Calu3 (cell line): ENCODE results near the gene METRN. TPM values are rescaled to one million over a fixed set of nuclear protein-coding genes. Genes with fewer than 3 reads are reported as not detected.
"Not testable (repeated sequence)": the region's sequence is repeated elsewhere in the genome, so short reads cannot be mapped to it uniquely, and the experiment has no call there.

Experiments used
- BruUV-seq: library from RNA; stranded (reverse); fragments of 400-500 nt; replicated peaks from 2 replicates; lab custom pipeline; 2021; lab: Mats Ljungman, UMichigan
- CTCF ChIA-PET: fragments of 300-600 bp; sonication (Branson Sonifier 250); formaldehyde crosslinking; loops from one replicate; lab custom pipeline; 2022; ENCODE audit warnings: antibody characterized with exemption; lab: Charles Lee
- DNase-seq: peaks from one replicate; pipeline ENCODE4 v3.0.0; 2022
- H3K27ac Mint-ChIP-seq: one replicate; pipeline ENCODE4 v1.8.0; 2022; ENCODE audit warnings: mixed read lengths; ENCODE audit not compliant: unreplicated experiment
- H3K27me3 Mint-ChIP-seq: one replicate; pipeline ENCODE4 v1.8.0; 2022; ENCODE audit warnings: mixed read lengths; ENCODE audit not compliant: unreplicated experiment
- H3K36me3 Mint-ChIP-seq: one replicate; pipeline ENCODE4 v1.8.0; 2022; ENCODE audit warnings: mild to moderate bottlenecking, moderate library complexity, mixed read lengths; ENCODE audit not compliant: insufficient read depth, unreplicated experiment
- H3K4me1 Mint-ChIP-seq: one replicate; pipeline ENCODE4 v1.8.0; 2022; ENCODE audit warnings: mild to moderate bottlenecking, low read depth, mixed read lengths; ENCODE audit not compliant: unreplicated experiment
- H3K4me3 Mint-ChIP-seq: one replicate; pipeline ENCODE4 v1.8.0; 2022; ENCODE audit warnings: mild to moderate bottlenecking, low read depth, moderate library complexity, mixed read lengths; ENCODE audit not compliant: unreplicated experiment
- H3K9me3 Mint-ChIP-seq: one replicate; pipeline ENCODE4 v1.8.0; 2022; ENCODE audit warnings: low read depth, mixed read lengths; ENCODE audit not compliant: unreplicated experiment
- intact Hi-C: fragments of 100-400 bp; cut with micrococcal nuclease; formaldehyde crosslinking; loops from one replicate; pipeline ENCODE4 v1.10.0; 2022; ENCODE audit not compliant: unreplicated experiment
- total RNA-seq: library from RNA; stranded (reverse); gene quantifications from 2 replicates; pipeline ENCODE4 v1.2.3, GENCODE V29; 2022
- TF ChIP-seq, protein P1 (sequence below): fragments of 200-600 bp; IDR thresholded peaks from one replicate; pipeline ENCODE4 v1.8.0; 2022; ENCODE audit warnings: antibody characterized with exemption; ENCODE audit not compliant: unreplicated experiment

Gene METRN
- total RNA-seq, 1 experiment from 2014 or later = 51.7 TPM

- intact Hi-C loops = no loop called here
- no peak overlapping the region for H3K27ac Mint-ChIP-seq
- H3K4me1 Mint-ChIP-seq = peaks cover 12% of the 10 kb centered on the region
- TF ChIP-seq, protein P1, sequence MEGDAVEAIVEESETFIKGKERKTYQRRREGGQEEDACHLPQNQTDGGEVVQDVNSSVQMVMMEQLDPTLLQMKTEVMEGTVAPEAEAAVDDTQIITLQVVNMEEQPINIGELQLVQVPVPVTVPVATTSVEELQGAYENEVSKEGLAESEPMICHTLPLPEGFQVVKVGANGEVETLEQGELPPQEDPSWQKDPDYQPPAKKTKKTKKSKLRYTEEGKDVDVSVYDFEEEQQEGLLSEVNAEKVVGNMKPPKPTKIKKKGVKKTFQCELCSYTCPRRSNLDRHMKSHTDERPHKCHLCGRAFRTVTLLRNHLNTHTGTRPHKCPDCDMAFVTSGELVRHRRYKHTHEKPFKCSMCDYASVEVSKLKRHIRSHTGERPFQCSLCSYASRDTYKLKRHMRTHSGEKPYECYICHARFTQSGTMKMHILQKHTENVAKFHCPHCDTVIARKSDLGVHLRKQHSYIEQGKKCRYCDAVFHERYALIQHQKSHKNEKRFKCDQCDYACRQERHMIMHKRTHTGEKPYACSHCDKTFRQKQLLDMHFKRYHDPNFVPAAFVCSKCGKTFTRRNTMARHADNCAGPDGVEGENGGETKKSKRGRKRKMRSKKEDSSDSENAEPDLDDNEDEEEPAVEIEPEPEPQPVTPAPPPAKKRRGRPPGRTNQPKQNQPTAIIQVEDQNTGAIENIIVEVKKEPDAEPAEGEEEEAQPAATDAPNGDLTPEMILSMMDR = no peak
- H3K9me3 Mint-ChIP-seq = no peaks in the 10 kb centered on the region
- H3K27me3 Mint-ChIP-seq = peaks cover 50% of the 10 kb centered on the region
- H3K4me3 Mint-ChIP-seq = no peak overlapping the region
- no peak for DNase-seq
- CTCF ChIA-PET = interaction anchor here (0.6 to 0.9 kb wide), 3 partner anchors 12 to 156 kb away, joined by 3 read pairs; partner anchors contain the start of gene MSLN
- peaks cover 12% of the 10 kb centered on the region for H3K36me3 Mint-ChIP-seq
- no TSS peak for BruUV-seq
Measured at GRCh38 chr16:749010-749409, 34.1 kb downstream of the METRN start.

DNA sequence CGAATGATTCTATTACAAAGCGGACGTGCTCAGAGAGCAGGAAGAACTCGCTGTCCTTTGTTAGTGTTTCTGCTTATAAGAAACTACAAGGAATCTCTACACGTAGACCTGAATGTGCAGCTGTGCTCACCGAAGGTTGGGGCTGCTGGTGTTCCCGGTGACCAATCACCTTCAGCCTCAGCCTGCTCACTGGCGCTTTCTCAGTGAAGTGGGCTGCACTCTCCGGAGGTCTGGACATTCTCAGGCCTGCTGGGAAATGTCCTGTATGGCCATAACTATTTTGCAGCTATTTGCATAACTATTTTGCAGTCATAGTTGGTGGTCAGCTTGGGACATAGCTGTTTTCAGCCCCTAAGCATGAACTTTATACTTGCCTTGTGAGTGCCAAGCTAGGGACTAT, 35.6 kb downstream of the METRN start:
- Mint-ChIP-seq H3K36me3 (peaks cover 12% of the 10 kb centered on the region), H3K27me3 (peaks cover 65% of the 10 kb centered on the region), H3K27ac (no peak overlapping the region), H3K4me1 (peaks cover 12% of the 10 kb centered on the region), H3K9me3 (no peaks in the 10 kb centered on the region), H3K4me3 (no peak overlapping the region)
- DNase-seq = no peak
- CTCF ChIA-PET = interaction anchor here (1.3 kb wide), 2 partner anchors 11 to 34 kb away, joined by 3 to 4 read pairs; no protein-coding TSS in a partner anchor
- BruUV-seq = no TSS peak
- TF ChIP-seq, protein P1 = no peak
- intact Hi-C loops = no loop called here

DNA sequence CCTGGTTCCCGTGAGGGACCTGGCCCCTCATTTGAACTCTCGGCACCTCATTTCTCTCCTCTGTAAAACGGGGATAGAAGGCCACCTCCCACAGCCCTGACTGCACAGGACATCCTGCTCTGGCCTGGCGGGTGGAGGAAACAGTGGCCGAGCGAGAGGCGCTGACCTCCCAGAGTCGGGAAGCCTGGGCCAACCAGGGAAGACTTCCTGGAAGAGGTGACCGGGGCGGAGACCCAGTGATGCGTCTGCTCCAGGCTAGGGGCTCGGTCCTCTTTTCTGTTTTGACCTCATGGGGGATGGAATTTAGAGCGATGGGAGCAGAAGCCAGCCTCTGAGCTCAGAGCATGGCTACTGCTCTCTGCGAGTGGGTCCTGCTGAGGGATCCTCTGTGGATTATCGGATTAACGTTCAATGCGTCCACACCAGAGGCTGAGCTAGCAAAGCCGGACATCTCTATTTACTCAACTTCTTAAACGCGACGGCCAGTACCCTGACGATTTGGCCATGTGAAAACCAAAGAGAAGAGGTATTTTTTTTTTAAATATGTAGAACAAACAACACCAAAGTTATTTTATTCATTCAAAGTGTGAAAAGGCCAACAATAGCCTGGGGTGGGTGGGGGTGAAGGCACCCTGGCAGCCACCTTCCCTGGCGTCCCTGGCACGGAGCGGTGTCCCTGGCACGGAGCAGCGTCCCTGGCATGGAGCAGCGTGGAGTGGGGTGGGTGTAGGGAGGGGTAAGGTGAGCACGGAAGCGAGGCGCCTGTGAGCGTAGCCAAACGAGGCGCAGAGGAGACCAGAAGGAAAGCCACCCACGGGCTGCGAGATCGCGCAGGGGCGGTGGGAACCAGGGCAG, 36.5 kb downstream of the METRN start:
- TF ChIP-seq, protein P1 = no peak
- no TSS peak for BruUV-seq
- Mint-ChIP-seq H3K4me3 (no peak overlapping the region), H3K27ac (no peak overlapping the region), H3K36me3 (peaks cover 12% of the 10 kb centered on the region), H3K9me3 (no peaks in the 10 kb centered on the region), H3K27me3 (peaks cover 74% of the 10 kb centered on the region), H3K4me1 (peaks cover 12% of the 10 kb centered on the region)
- no peak for DNase-seq
- intact Hi-C loops = no loop called here
- CTCF ChIA-PET = interaction anchor here (0.8 to 1.3 kb wide), 4 partner anchors 10 to 33 kb away, joined by 3 to 4 read pairs (median 4); partner anchors contain the start of gene CIAO3

GRCh38 chr16:752007-752312, 37.0 kb downstream of the METRN start:
- peaks cover 79% of the 10 kb centered on the region for H3K27me3 Mint-ChIP-seq
- BruUV-seq = no TSS peak
- TF ChIP-seq, protein P1 = no peak
- H3K27ac Mint-ChIP-seq = no peak overlapping the region
- H3K36me3 Mint-ChIP-seq = peaks cover 12% of the 10 kb centered on the region
- no peaks in the 10 kb centered on the region for H3K9me3 Mint-ChIP-seq
- CTCF ChIA-PET = interaction anchor here (0.8 to 1.2 kb wide), 2 partner anchors 11 to 24 kb away, joined by 4 read pairs; partner anchors contain the start of gene CIAO3
- DNase-seq = no peak
- no peak overlapping the region for H3K4me3 Mint-ChIP-seq
- intact Hi-C loops = no loop called here
- H3K4me1 Mint-ChIP-seq = peaks cover 12% of the 10 kb centered on the region

DNA sequence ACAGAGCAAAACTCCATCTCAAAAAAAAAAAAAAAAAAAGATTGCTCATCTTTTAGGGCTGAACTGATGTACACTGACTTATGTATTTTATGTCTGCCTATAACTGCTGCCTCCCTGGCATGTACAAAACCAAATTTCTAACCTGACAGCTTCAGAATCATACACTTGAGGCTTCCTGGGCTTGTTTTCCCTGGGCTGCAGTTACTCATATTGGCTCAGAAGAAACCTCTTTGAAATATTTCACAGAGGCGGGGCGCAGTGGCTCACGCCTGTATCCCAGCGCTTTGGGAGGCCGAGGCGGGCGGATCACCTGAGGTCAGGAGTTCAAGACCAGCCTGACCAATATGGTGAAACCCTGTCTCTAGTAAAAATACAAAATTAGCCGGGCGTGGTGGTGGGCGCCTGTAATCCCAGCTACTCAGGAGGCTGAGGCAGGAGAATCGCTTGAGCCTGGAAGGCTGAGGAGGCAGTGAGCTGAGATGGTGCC, 39.2 kb downstream of the METRN start:
- DNase-seq, H3K27ac Mint-ChIP-seq, H3K9me3 Mint-ChIP-seq, BruUV-seq, H3K36me3 Mint-ChIP-seq, H3K4me3 Mint-ChIP-seq, intact Hi-C loops: not testable (repeated sequence)
- Mint-ChIP-seq H3K27me3 (peaks cover 80% of the 10 kb centered on the region), H3K4me1 (peaks cover 12% of the 10 kb centered on the region)
- CTCF ChIA-PET = interaction anchor here (0.7 kb wide), 1 partner anchor 24 kb away, joined by 5 read pairs; no protein-coding TSS in a partner anchor
